AG08395 (cell line): ENCODE data around the gene DDX20.

ENCODE experiments used
- DNase-seq: peaks from one replicate; pipeline ENCODE4 v3.0.0; 2012; ENCODE audit warnings: mixed read lengths, low spot score

The DDX20 gene

DNA sequence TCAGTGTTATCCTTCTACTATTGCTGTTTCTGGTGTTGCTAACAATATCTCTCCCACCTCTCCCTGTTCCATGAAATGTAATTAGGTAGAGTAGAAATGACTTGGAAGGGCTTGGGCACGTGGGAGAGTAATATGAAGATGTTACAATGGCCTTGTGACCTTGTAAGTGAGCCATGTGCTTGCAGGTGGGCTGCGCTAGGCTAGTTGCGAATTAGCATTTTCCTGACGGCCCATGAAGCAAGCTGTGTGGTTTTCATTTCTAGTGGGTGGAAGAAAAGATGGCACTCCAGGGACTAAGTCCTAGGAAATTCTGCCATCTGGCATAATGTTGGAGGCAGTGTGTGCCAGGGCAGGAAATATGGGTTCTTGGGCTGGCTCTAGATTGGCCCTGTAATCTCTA is 7.8 kb upstream of the DDX20 start:
- DNase-seq, result no peak

DNA sequence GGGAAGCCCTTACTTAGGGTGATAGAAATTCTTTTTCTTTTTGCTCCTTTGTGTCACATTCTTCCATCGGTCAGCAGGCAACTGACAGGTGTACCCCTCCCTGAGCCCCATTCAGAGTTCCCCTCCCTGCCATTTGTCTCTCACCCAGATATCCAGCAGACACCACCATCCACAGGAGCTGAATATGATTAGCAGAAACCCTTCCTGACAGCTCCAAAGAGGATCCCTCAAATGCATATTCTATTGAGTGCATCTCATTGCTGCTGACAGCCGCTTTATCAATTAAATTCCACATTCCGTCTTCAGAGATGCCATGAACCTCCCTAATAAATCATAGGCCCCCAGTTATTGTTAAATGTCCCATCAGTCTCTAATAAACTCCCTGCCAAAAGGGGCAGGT is 6.1 kb upstream of the DDX20 start:
- no peak for DNase-seq

DNA sequence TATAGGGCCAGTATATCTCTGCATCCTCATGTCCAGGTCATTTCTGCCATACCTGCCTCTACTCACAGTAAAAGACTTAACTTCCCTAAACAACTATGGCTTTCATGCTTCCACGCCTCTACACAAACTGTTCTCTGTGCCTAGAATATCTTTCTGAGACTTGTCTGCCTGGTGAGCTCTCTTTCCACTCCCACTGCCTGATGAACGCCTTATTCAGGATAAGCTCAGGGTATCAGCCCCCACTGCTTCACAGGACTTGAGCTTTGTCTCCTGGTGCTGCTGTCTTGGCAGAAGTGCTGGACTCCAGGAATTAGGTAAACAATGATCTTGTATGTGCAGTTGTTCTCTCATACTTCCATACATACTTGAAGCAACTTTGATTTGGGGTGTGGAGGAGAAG is 4.8 kb upstream of the DDX20 start:
- no peak for DNase-seq

DNA sequence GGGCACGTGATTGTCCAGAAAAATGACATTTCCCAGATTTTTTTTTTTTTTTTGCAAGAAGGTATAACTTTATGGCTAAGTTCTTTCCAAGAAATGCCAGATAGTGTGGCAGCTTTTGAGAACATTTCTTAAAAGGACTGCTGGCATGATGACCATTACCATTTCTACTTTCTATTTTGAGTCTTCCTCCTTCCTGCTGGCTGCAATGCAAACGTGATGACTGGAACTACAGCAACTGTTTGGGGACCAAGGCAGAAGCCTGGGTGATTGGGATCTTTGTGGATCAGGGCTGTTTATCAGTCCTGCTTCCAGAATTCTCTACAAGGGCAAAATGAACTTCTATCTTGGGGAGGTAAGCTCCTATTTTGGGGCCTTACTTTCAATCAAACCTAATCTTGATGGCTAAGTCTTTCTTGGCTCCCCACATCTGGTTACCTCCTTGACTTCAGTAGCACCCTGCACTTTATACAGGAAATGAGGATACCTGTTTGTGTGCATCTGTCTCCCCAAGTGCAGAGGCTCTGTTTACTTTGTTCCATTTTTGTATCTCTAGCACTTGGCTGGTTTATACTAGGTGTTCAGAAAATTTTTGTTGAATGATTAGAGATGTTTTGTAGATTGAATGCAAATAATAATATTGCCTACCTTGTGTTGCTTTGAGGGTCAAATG is 3.7 kb upstream of the DDX20 start:
- DNase-seq, result no peak

DNA sequence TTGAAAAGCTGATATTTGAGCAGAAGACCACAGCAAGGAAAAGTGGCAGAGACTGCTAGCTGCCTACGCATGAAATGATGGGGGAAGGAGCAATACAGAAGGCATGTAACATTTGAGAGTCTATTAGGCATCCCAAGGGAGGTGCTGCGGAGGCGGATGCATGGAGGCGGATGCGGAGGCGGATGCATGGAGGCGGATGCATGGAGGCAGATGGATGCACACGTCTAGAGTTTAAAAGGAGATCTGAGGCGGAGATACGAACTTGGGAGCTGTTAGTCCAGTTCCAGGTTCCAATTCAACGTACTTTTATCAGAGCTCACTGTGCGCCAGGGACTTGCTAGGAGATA is 744 bp upstream of the DDX20 start:
- DNase-seq, result peak; percentile 60

DNA sequence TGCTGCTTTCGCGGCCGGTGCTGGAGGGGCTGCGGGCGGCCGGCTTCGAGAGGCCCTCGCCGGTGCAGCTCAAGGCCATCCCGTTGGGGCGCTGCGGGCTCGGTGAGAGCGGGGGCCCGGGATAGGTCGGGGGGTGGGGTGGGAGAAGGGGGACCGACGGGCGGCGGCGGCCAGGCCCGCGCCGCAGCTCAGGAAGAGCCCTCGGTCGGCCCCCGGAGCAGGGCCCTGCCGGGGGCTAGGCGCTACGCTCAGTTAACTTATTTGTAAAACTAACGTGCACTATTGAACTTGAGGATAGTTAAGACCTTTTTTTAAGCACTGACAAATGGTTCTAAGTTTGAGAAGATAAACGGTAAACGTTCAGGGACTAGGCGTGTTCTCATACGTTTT is 418 bp downstream of the DDX20 start:
- no peak for DNase-seq

DNA sequence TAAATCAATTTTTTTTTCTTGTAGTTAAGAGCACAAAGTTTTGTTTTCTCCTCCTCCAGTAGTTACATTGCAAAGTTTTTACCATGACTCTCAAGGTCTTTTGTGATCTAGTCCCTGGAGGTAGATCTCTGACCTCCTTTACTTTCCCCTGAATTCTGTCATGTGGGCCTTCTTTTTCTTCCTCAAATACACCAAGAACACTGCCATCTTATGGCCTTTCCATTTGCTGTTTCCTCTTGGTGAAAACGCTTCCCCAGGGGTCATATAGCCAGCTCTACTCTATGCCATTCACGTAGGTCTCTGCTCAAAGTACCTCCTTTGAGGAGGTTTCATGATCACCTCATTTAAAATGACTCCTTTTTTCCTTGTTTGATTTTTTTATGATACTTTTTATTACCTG is 2.7 kb downstream of the DDX20 start:
- DNase-seq, result no peak

DNA sequence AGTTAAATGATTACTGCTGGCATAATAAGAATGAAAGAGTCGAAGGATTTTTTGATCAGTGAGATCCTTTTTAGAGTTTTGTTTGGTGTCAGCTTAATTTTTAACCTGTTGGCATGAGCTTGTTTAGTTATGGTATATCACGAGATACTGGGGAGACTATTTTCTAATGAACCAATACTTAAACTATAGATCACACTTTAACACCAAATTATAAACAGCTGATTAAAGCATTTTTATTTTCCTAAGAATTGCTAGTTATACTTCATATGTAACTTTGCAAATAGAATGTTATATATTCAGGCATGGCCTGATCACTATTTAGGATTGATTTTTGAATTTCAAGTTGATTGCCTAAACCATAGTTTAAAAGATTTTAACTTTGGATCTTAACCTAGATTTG is 6.0 kb downstream of the DDX20 start:
- DNase-seq, result no peak

DNA sequence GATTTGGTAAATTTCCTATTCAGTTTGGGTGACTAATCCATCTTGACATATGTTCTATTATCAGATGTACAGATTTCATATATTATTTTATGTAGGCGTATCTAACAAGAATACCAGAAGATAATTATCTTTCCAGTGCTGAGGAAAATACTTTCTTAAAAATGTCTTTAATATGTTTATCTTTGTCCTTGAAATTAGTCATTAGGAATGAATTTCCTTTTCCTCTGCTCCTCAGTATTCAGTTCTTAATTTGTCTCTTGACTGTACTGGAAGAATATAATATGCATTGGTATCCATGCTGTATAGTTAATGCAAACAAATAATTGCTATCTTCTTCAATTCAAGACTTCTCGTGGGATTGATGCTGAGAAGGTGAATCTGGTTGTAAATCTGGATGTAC is 6.6 kb downstream of the DDX20 start:
- no peak for DNase-seq

DNA sequence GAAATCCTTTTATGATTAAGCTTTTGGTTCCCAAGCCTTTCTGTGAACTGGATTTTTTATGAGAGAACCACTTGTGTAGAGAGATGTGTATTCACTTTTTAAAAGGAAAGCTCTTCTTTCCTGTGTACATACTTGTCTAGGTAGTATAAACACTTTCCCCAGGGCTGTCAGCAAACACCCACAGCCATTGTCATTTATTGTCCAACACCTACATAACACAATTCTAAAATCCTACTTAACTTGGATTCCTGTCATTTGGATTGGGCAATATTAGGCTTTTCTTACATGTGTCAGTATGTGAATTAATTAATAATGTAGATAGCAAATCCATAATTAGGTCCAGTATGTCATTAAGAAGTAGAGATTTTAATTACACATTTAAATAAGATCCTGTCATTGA is 12.3 kb downstream of the DDX20 start:
- DNase-seq, result no peak

DNA sequence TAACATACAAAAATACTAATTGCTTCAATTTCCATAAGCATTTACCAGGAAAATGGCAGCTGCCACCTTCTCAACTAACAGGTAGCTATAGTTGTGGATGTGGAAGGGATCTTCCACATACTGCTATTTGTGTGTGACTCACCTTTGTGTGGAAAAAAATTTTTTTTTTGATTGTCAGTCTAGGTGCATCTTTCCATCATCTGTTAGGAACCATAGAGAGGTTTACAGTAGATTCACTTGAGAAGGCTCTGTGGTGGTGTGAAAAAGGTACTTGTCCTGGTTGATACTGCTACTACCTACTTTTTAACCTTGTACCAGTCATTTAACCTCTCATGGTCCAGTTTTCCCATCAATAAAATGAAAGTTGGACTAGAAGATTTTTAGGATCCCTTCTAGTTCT is 12.9 kb downstream of the DDX20 start:
- no peak for DNase-seq

DNA sequence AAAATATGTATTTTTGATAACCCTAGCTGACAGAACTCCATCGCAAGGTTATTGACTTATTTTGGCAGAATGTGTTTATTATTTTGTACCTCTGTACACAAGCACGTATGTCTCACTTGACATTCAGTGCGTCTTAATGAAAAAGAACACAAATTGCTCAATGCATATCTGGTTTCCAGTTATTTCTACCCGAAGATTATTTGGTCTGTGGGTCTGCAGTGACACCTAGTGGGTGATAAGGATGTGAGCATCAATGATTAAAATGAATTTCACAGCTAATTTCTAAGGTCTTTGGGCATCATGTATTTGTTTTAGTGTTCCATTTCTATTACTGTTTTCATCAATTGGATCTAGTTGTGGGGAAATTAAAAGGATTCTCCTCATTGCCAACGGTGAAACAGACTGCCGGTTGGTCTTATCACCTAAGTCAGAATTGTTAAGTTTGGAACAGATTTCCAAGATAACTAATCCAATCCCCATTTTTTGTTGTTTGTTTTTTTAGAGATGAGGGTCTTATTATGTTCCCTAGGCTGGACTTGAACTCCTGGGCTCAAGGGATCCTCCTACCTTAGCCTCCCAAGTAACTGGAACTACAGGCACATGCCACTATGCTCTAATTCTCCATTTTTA is 13.9 kb downstream of the DDX20 start:
- DNase-seq, result peak; percentile 72

DNA sequence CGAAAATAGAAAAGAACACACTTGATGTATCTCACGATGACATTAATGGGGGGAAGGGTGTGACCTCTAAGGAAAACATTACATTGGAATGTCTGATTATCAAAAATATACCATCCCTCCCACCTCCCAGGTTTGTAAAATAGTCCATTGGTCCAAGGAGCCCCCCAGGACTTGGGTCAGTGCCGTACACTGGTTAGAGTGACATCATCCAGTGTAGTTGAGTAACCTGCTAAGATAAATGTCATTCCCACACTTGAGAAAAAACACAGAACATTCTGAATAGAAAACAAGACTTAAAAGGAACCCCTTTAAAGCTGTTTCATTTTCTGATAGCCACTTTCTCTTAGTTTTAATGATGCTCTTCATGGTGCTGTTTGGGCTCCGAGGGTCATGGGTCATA is 15.2 kb downstream of the DDX20 start:
- DNase-seq, result no peak

DNA sequence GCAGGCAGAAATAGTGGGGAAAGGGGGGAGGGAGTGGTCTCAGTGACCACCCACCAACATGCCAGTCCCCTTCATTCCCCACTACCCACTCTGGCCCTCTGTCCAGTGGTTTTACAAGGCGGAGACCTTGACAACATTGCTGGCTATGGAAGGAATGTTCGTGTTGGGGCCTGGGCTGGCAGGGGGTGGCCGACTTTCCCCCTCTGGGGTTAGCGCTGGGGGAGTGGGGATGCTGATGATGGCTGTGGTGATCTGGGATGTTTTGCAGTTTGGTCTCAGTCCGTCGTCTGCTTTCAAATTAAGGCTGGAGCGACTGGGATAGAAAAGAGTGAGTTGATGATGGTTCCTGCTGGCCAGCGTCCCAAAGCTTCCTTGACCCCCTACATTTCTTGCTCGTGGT is 20.3 kb downstream of the DDX20 start:
- DNase-seq, result no peak

DNA sequence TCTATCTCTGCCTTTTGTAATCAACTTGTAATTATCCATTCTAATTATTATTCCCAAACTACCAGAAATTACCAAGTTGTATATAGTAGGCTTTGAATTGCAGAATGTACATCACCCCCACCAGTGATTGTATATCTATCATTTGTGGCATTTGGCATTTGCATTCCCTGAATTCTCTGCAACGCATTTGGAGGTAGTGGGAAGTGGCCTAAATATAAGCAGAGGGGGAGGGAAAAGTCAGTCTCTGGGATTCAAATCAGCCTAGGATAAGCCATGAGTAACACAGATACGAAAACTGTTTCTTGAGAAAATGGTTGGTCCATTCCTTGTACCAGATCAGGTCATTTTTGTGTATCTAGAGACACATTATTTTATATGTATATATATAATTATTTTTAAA is 20.7 kb downstream of the DDX20 start:
- DNase-seq, result no peak

DNA sequence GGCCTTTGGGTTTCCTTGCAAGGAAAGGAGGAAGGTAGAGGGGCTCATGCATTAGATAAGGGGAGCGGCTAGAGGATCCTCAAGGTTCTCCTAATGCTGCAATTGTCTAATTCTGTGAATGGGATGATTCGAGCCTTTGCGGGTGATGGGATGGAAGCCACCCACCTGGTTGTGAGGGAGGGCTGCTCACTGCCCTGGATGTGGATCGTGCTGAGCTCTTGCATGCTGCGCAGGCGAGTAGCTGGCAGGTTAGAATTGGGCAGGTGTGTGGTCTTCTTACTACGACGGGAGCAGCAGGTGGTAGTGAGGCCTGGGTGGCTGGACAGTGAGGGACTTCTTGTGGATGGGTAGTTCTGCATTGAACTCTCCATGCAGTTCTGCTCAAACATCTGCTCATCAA is 21.2 kb downstream of the DDX20 start:
- DNase-seq, result no peak

DNA sequence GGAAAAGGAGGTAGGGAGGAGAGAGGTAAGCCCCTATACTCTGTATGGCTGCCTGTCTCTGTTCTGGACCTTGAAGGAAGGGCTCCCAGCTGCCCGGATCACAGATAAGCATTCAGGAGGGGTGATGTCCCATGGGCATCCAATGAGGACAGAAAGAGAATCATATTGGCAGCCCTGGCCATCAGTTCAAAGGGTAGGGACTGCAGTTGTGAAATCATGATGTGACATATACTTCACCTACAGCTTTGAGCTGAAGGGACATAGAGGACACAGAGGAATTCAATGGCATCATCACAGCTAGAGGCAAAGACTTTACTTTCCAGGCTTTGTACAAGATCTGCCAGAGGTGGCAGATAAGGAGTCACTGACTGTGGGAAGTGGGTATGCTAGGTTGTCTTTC is 21.6 kb downstream of the DDX20 start:
- DNase-seq, result no peak

DNA sequence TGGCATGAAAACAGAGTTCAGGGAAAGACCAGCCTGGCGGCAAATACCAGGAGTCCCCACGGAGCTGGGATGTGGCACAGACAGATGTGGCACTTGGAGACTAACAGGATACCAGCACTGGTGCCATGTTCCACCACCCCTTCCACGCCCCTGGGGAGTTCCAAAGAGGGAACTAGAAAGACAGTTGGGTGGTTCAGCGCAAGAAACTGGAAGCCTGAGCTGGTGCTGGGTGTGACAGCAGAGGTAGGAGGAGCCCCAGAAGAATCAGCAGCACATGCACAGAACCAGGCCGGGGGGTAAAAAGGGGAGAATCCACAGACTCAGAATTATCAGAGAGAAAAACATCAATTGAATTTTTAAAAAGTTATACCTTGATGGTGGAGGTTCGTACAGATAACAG is 22.4 kb downstream of the DDX20 start:
- DNase-seq, result peak; percentile 11

DNA sequence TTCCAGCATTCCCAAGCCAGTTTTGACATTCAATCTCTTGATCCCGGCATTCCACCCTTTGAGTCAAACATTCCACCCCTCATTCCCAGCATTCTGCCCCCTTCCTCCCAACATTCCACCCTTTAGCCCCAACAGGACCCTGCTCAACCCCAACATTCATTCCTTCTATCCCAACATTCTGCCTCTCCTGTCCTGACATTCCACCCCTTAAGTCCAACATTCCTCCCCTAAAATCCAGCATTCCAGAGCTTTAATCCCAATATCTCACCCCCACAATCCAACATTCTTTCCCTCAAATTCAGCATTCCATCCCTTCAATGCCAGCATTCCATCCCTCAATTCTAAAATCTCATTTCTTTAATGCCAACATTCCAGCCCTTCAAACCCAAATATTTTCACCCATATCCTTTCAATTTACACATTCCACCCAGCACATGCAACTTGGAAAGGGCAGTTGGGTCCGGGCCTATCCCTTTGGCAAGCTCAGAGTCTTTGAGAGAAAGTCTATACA is 22.9 kb downstream of the DDX20 start:
- DNase-seq, result peak; percentile 41

DNA sequence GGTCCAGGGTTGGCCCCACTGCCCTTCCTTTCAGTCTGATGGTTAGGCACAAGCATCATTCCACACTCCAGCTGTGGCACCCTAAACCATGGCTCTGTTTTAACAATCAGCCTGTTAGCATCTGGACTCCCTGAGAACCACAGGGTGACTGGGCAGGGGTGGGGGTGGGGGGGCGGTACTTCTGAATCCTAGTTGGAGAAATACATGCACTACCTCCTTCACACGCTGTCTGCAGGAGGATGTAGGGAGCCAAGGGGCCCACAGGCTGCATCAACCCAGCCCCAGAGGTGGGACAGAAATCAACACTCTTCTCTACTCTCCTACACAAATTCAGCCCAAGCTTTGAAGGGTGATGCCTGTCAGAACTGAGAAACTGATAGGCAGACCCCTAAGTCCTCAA is 23.8 kb downstream of the DDX20 start:
- no peak for DNase-seq

DNA sequence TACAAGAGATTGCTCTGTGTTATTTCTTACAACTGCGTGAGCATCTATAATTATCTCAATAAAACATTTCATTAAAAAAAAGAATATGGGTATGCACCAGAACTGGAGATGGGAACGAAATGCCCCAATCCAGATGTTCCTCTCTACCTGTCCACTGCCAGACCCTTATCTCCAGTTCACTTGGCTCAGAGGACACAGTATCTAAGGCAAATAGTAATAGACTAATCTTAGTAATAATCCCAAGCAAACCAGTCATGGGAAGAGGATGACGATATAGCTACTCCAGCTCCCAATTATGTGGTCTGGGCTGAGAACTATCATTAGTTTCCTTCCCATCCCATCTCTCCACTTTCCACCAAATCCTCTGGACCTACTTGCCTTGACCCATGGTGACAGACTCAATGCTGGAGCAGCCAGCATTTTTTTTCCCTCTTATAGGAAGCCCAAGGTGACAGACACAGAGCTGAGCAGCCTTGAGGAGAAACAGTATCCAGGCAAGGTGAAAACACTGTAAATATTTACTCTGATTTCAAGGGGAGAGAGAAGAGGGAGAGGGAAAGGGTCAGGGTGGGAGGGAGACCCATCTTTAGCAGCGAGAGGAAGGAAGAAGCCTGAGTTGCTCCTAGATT is 28.7 kb downstream of the DDX20 start:
- DNase-seq, result no peak

DNA sequence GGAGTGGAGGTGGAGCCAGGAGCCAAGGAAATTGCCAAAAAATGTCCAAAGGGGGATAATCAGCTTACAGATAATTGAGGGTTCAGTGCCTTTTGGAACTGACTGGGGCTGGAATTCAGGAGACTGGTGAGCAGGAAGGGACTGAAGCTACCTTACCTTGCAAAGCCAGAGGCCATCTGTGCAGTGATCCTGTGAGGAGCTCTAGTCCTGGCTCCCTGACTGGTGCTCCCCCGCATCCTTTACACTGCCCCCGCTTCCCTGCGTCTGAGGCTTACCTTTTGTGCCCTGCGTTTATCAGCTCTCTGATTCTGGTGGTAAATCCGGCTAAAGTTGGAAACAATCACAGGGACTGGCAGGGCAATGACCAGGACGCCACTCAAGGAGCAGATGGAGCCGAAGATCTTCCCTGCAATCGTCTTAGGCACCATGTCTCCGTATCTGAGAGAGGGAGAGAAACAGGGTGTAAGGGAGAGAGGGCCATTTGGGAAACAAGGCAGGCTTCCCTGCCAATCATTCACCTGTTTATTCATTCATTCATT is 31.0 kb downstream of the DDX20 start:
- DNase-seq, result no peak

DNA sequence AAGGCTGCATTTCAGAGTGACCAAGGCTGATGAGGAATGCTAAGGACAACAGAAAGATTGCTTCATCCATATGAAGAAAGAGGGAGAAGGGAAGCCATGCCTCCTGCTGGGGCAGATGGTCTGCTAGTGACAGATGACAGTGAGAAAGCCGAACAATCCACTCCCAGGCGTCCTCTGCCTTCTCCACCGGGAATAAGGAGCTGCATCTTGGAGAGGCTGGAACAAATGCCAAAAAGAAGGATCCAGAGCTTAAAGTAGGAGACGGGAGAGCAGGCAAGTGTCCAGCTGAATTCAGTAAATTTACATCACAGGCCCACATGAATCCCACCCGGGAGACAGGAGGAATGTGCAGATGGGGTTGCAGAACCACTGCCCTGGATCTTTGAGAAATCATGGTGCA is 33.4 kb downstream of the DDX20 start:
- peak; percentile 65 for DNase-seq
